ENCODE measurements around the gene UBXN11.

- TF ChIP-seq POLR2AphosphoS5 (IDR thresholded peaks at IDR 0.05; ENCODE audit: low read depth, low read length), result no peak
- no peak for TF ChIP-seq POLR2A (IDR thresholded peaks at IDR 0.05; ENCODE audit: low read depth, low read length)
- TF ChIP-seq TAF1 (IDR thresholded peaks at IDR 0.05; ENCODE audit: borderline replicate concordance, low read depth, low read length), result no peak
These were observed 47.8 kb upstream of the UBXN11 start, which contains the start of gene CRYBG2 for GRCh38 chr1:26353976-26354820.

All from GM12892 (cell line).